Measurements from ENCODE around the gene UGT2B11. TPM values are rescaled to one million over a fixed set of nuclear protein-coding genes. Genes with fewer than 3 reads are reported as not detected.
"Not testable (repeated sequence)": the region's sequence is repeated elsewhere in the genome, so short reads cannot be mapped to it uniquely, and the experiment has no call there.

UGT2B11 gene
- polyA plus RNA-seq, 1 donor (not counting 4 experiments of a cell fraction or from before 2014, with no cell fraction given): not detected

GRCh38 chr4:69194166-69194565 is 20.4 kb downstream of the UGT2B11 start:
- Histone ChIP-seq H3K9ac (ENCODE audit: control insufficient read depth, extremely low read depth, insufficient read depth, low read length) (no peak overlapping the region), H3K4me2 (ENCODE audit: control insufficient read depth, extremely low read depth, insufficient read depth, low read depth, low read length) (no peak overlapping the region), H3K9me1 (ENCODE audit: control insufficient read depth, extremely low read depth, insufficient read depth, low read length) (no peaks in the 10 kb centered on the region), H3K36me3 (ENCODE audit: control insufficient read depth in 2 of 2, extremely low read depth in 1 of 2, insufficient read depth in 2 of 2, low read length in 2 of 2) (no peaks in the 10 kb centered on the region), H4K20me1 (ENCODE audit: control insufficient read depth, extremely low read depth, insufficient read depth, low read length) (no peaks in the 10 kb centered on the region), H3K4me1 (ENCODE audit: control insufficient read depth, extremely low read depth, insufficient read depth, low read length) (no peaks in the 10 kb centered on the region), H2AFZ (ENCODE audit: control insufficient read depth, low read length) (no peak overlapping the region), H3K27ac (ENCODE audit: control insufficient read depth, insufficient read depth, low read length) (no peak overlapping the region), H3K27me3 (ENCODE audit: control insufficient read depth, extremely low read depth, insufficient read depth, low read length) (no peaks in the 10 kb centered on the region), H3K79me2 (ENCODE audit: control insufficient read depth, insufficient read depth, low read length) (no peaks in the 10 kb centered on the region), H3K9me3 (ENCODE audit: control insufficient read depth, low read depth, low read length) (no peaks in the 10 kb centered on the region), H3K4me3 (ENCODE audit: control insufficient read depth in 2 of 3, extremely low read depth in 1 of 3, insufficient read depth in 2 of 3, low read depth in 1 of 3, low read length in 3 of 3) (no peak overlapping the region)
- DNase-seq (ENCODE audit: low read depth, low spot score): no peak
- dilution Hi-C loops (cut with MboI; ENCODE audit: extremely low pct_ligation_motif_present, low sequenced_read_pairs): no loop called here
- TF ChIP-seq EZH2 (IDR thresholded peaks at IDR 0.05; ENCODE audit: low read length): no peak
- TF ChIP-seq, protein P1, sequence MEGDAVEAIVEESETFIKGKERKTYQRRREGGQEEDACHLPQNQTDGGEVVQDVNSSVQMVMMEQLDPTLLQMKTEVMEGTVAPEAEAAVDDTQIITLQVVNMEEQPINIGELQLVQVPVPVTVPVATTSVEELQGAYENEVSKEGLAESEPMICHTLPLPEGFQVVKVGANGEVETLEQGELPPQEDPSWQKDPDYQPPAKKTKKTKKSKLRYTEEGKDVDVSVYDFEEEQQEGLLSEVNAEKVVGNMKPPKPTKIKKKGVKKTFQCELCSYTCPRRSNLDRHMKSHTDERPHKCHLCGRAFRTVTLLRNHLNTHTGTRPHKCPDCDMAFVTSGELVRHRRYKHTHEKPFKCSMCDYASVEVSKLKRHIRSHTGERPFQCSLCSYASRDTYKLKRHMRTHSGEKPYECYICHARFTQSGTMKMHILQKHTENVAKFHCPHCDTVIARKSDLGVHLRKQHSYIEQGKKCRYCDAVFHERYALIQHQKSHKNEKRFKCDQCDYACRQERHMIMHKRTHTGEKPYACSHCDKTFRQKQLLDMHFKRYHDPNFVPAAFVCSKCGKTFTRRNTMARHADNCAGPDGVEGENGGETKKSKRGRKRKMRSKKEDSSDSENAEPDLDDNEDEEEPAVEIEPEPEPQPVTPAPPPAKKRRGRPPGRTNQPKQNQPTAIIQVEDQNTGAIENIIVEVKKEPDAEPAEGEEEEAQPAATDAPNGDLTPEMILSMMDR (optimal IDR thresholded peaks at IDR 0.05 in 1 of 3, IDR thresholded peaks at IDR 0.05 in 1 of 3, conservative IDR thresholded peaks at IDR 0.05 in 1 of 3; ENCODE audit: extremely low read depth in 1 of 3, insufficient read depth in 2 of 3, low read length in 3 of 3): no peak
- no peak for FAIRE-seq

DNA sequence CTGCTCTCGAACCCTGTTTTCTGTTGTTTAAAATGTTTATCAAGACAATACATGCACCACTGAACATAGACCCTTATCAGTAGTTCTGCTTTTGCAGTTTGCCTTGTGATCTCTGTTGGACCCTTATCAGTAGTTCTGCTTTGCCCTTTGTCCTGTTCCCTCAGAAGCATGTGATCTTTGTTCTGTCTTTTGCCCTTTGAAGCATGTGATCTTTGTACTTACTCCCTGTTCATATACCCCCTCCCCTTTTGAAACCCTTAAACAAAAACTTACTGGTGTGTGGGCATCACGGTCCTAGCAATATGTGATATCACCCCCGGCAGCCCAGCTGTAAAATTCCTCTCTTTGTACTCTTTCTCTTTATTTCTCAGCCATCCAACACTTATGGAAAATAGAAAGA is 22.6 kb downstream of the UGT2B11 start:
- H3K27ac ChIP-seq (ENCODE audit: control insufficient read depth, insufficient read depth, low read length); H4K20me1 ChIP-seq (ENCODE audit: control insufficient read depth, extremely low read depth, insufficient read depth, low read length); H3K36me3 ChIP-seq (ENCODE audit: control insufficient read depth in 2 of 2, extremely low read depth in 1 of 2, insufficient read depth in 2 of 2, low read length in 2 of 2); H3K9me3 ChIP-seq (ENCODE audit: control insufficient read depth, low read depth, low read length); H3K4me3 ChIP-seq (ENCODE audit: control insufficient read depth in 2 of 3, extremely low read depth in 1 of 3, insufficient read depth in 2 of 3, low read depth in 1 of 3, low read length in 3 of 3); H3K9ac ChIP-seq (ENCODE audit: control insufficient read depth, extremely low read depth, insufficient read depth, low read length); H3K4me2 ChIP-seq (ENCODE audit: control insufficient read depth, extremely low read depth, insufficient read depth, low read depth, low read length); DNase-seq (ENCODE audit: low read depth, low spot score); H2AFZ ChIP-seq (ENCODE audit: control insufficient read depth, low read length); H3K79me2 ChIP-seq (ENCODE audit: control insufficient read depth, insufficient read depth, low read length); dilution Hi-C loops (cut with MboI; ENCODE audit: extremely low pct_ligation_motif_present, low sequenced_read_pairs); H3K9me1 ChIP-seq (ENCODE audit: control insufficient read depth, extremely low read depth, insufficient read depth, low read length); FAIRE-seq; H3K27me3 ChIP-seq (ENCODE audit: control insufficient read depth, extremely low read depth, insufficient read depth, low read length); H3K4me1 ChIP-seq (ENCODE audit: control insufficient read depth, extremely low read depth, insufficient read depth, low read length): not testable (repeated sequence)

- H3K9ac ChIP-seq (ENCODE audit: control insufficient read depth, extremely low read depth, insufficient read depth, low read length); FAIRE-seq; H3K27me3 ChIP-seq (ENCODE audit: control insufficient read depth, extremely low read depth, insufficient read depth, low read length); DNase-seq (ENCODE audit: low read depth, low spot score); H3K4me1 ChIP-seq (ENCODE audit: control insufficient read depth, extremely low read depth, insufficient read depth, low read length); H3K36me3 ChIP-seq (ENCODE audit: control insufficient read depth in 2 of 2, extremely low read depth in 1 of 2, insufficient read depth in 2 of 2, low read length in 2 of 2); H3K27ac ChIP-seq (ENCODE audit: control insufficient read depth, insufficient read depth, low read length); H3K79me2 ChIP-seq (ENCODE audit: control insufficient read depth, insufficient read depth, low read length); H2AFZ ChIP-seq (ENCODE audit: control insufficient read depth, low read length); H3K4me2 ChIP-seq (ENCODE audit: control insufficient read depth, extremely low read depth, insufficient read depth, low read depth, low read length); H3K9me1 ChIP-seq (ENCODE audit: control insufficient read depth, extremely low read depth, insufficient read depth, low read length); H4K20me1 ChIP-seq (ENCODE audit: control insufficient read depth, extremely low read depth, insufficient read depth, low read length); dilution Hi-C loops (cut with MboI; ENCODE audit: extremely low pct_ligation_motif_present, low sequenced_read_pairs); H3K9me3 ChIP-seq (ENCODE audit: control insufficient read depth, low read depth, low read length); H3K4me3 ChIP-seq (ENCODE audit: control insufficient read depth in 2 of 3, extremely low read depth in 1 of 3, insufficient read depth in 2 of 3, low read depth in 1 of 3, low read length in 3 of 3): not testable (repeated sequence)
Measured at GRCh38 chr4:69190621-69191020, 23.9 kb downstream of the UGT2B11 start.

GRCh38 chr4:69181519-69182169 is 32.9 kb downstream of the UGT2B11 start:
- H2AFZ ChIP-seq (ENCODE audit: control insufficient read depth, low read length); FAIRE-seq; H4K20me1 ChIP-seq (ENCODE audit: control insufficient read depth, extremely low read depth, insufficient read depth, low read length); H3K9me3 ChIP-seq (ENCODE audit: control insufficient read depth, low read depth, low read length); DNase-seq (ENCODE audit: low read depth, low spot score); H3K4me3 ChIP-seq (ENCODE audit: control insufficient read depth in 2 of 3, extremely low read depth in 1 of 3, insufficient read depth in 2 of 3, low read depth in 1 of 3, low read length in 3 of 3); H3K9me1 ChIP-seq (ENCODE audit: control insufficient read depth, extremely low read depth, insufficient read depth, low read length); H3K4me2 ChIP-seq (ENCODE audit: control insufficient read depth, extremely low read depth, insufficient read depth, low read depth, low read length); H3K27ac ChIP-seq (ENCODE audit: control insufficient read depth, insufficient read depth, low read length); H3K36me3 ChIP-seq (ENCODE audit: control insufficient read depth in 2 of 2, extremely low read depth in 1 of 2, insufficient read depth in 2 of 2, low read length in 2 of 2); H3K9ac ChIP-seq (ENCODE audit: control insufficient read depth, extremely low read depth, insufficient read depth, low read length); H3K79me2 ChIP-seq (ENCODE audit: control insufficient read depth, insufficient read depth, low read length); H3K4me1 ChIP-seq (ENCODE audit: control insufficient read depth, extremely low read depth, insufficient read depth, low read length); dilution Hi-C loops (cut with MboI; ENCODE audit: extremely low pct_ligation_motif_present, low sequenced_read_pairs); H3K27me3 ChIP-seq (ENCODE audit: control insufficient read depth, extremely low read depth, insufficient read depth, low read length): not testable (repeated sequence)

All from keratinocyte (primary cell).